IPS DF 6.9 (cell line): Measurements from ENCODE around the gene JAZF1.

ENCODE experiments used
- DNase-seq: peaks from one replicate; pipeline ENCODE4 v3.0.0-alpha.2; 2013; ENCODE audit warnings: low read depth, low spot score
- H3K27ac ChIP-seq: one replicate; pipeline ENCODE4 v1.5.1; 2013; ENCODE audit warnings: low read length, control low read depth
- H3K27me3 ChIP-seq: 2 replicates; pipeline ENCODE4 v1.6.1; 2013; ENCODE audit warnings: mild to moderate bottlenecking, low read length; ENCODE audit not compliant: control insufficient read depth, insufficient read depth
- H3K36me3 ChIP-seq: 2 replicates; pipeline ENCODE4 v1.6.1; 2013; ENCODE audit warnings: low read length; ENCODE audit not compliant: control insufficient read depth, insufficient read depth
- H3K4me1 ChIP-seq: 2 replicates; pipeline ENCODE4 v1.6.1; 2013; ENCODE audit warnings: low read length; ENCODE audit not compliant: control insufficient read depth, insufficient read depth
- H3K4me3 ChIP-seq: 2 replicates; pipeline ENCODE4 v1.5.1; 2013; ENCODE audit warnings: mild to moderate bottlenecking, low read length
- H3K9me3 ChIP-seq: 2 replicates; pipeline ENCODE4 v1.6.1; 2013; ENCODE audit warnings: low read length, inconsistent platforms; ENCODE audit not compliant: control insufficient read depth, insufficient read depth
- WGBS: extraction: QIAGEN DNeasy Blood & Tissue Kit; methylation state at CpG from one replicate; pipeline ENCODE4 v1.1.7; 2013; ENCODE audit warnings: mixed read lengths, missing lambda C conversion rate; ENCODE audit not compliant: insufficient read length, insufficient coverage; 5-methylcytosine and 5-hydroxymethylcytosine counted together

JAZF1 gene

GRCh38 chr7:28180364-28181147 is at the start of gene JAZF1:
JAZF1 (minus strand) TSS chr7:28180795.
- Histone ChIP-seq H3K36me3 (no peaks in the 10 kb centered on the region), H3K27ac (no peak within 1 kb of the TSS), H3K4me3 (peak within 1 kb of the TSS; percentile 96), H3K9me3 (no peaks in the 10 kb centered on the region), H3K4me1 (peaks cover 2% of the 10 kb centered on the region), H3K27me3 (no peaks in the 10 kb centered on the region)
- WGBS = no CpG with 5 or more reads among the region's 64 CpGs
- peak; percentile 11 for DNase-seq

- H3K27me3 ChIP-seq = no peaks in the 10 kb centered on the region
- H3K9me3 ChIP-seq = no peaks in the 10 kb centered on the region
- no peak overlapping the region for H3K4me3 ChIP-seq
- no peak for DNase-seq
- H3K36me3 ChIP-seq = no peaks in the 10 kb centered on the region
- H3K4me1 ChIP-seq = peaks cover 6% of the 10 kb centered on the region; the same call in 1 of the 2 replicates
- no CpG with 5 or more reads among the region's 7 CpGs for WGBS
- H3K27ac ChIP-seq = no peak overlapping the region
Observed at GRCh38 chr7:28230261-28230660, 49.7 kb upstream of the JAZF1 start.

- no peak overlapping the region for H3K4me3 ChIP-seq
- no peak for DNase-seq
- no CpG with 5 or more reads among the region's 2 CpGs for WGBS
- no peaks in the 10 kb centered on the region for H3K36me3 ChIP-seq
- H3K9me3 ChIP-seq = no peaks in the 10 kb centered on the region
- H3K27me3 ChIP-seq = no peaks in the 10 kb centered on the region
- H3K4me1 ChIP-seq = peaks cover 8% of the 10 kb centered on the region; the same call in 1 of the 2 replicates
- no peak overlapping the region for H3K27ac ChIP-seq
Observed at GRCh38 chr7:28228396-28228795, 47.8 kb upstream of the JAZF1 start.

- Histone ChIP-seq H3K27me3 (no peaks in the 10 kb centered on the region), H3K27ac (no peak overlapping the region), H3K4me1 (peaks cover 8% of the 10 kb centered on the region; the same call in 1 of the 2 replicates), H3K9me3 (no peaks in the 10 kb centered on the region), H3K4me3 (no peak overlapping the region), H3K36me3 (no peaks in the 10 kb centered on the region)
- no peak for DNase-seq
- no CpG with 5 or more reads among the region's 1 CpG for WGBS
Observed at GRCh38 chr7:28226003-28226402, 45.4 kb upstream of the JAZF1 start.

- H3K27ac ChIP-seq = no peak overlapping the region
- peaks cover 8% of the 10 kb centered on the region; the same call in 1 of the 2 replicates for H3K4me1 ChIP-seq
- no peaks in the 10 kb centered on the region for H3K9me3 ChIP-seq
- H3K27me3 ChIP-seq = no peaks in the 10 kb centered on the region
- no CpG with 5 or more reads among the region's 4 CpGs for WGBS
- no peak for DNase-seq
- H3K4me3 ChIP-seq = no peak overlapping the region
- H3K36me3 ChIP-seq = no peaks in the 10 kb centered on the region
Observed at GRCh38 chr7:28225576-28225975, 45.0 kb upstream of the JAZF1 start.

- WGBS = no CpG with 5 or more reads among the region's 1 CpG
- no peaks in the 10 kb centered on the region for H3K27me3 ChIP-seq
- H3K4me1 ChIP-seq = peaks cover 4% of the 10 kb centered on the region; the same call in 1 of the 2 replicates
- no peaks in the 10 kb centered on the region for H3K9me3 ChIP-seq
- DNase-seq = no peak
- no peaks in the 10 kb centered on the region for H3K36me3 ChIP-seq
- H3K4me3 ChIP-seq = no peak overlapping the region
- no peak overlapping the region for H3K27ac ChIP-seq
Observed at GRCh38 chr7:28224675-28225074, 44.1 kb upstream of the JAZF1 start.

GRCh38 chr7:28224172-28224571 is 43.6 kb upstream of the JAZF1 start:
- no peaks in the 10 kb centered on the region for H3K27me3 ChIP-seq
- no peak for DNase-seq
- WGBS = no CpG with 5 or more reads among the region's 1 CpG
- H3K36me3 ChIP-seq = no peaks in the 10 kb centered on the region
- H3K9me3 ChIP-seq = no peaks in the 10 kb centered on the region
- H3K4me3 ChIP-seq = no peak overlapping the region
- no peak overlapping the region for H3K27ac ChIP-seq
- H3K4me1 ChIP-seq = peaks cover 4% of the 10 kb centered on the region; the same call in 1 of the 2 replicates

GRCh38 chr7:28222636-28223035 is 42.0 kb upstream of the JAZF1 start:
- H3K4me1 ChIP-seq = peaks cover 4% of the 10 kb centered on the region; the same call in 1 of the 2 replicates
- WGBS = no CpG with 5 or more reads among the region's 3 CpGs
- H3K9me3 ChIP-seq = no peaks in the 10 kb centered on the region
- H3K36me3 ChIP-seq = no peaks in the 10 kb centered on the region
- H3K4me3 ChIP-seq = no peak overlapping the region
- no peaks in the 10 kb centered on the region for H3K27me3 ChIP-seq
- no peak overlapping the region for H3K27ac ChIP-seq
- DNase-seq = no peak

GRCh38 chr7:28219793-28220192 is 39.2 kb upstream of the JAZF1 start:
- H3K27ac ChIP-seq = no peak overlapping the region
- H3K9me3 ChIP-seq = no peaks in the 10 kb centered on the region

GRCh38 chr7:28217143-28217542 is 36.5 kb upstream of the JAZF1 start:
- Histone ChIP-seq H3K27me3 (no peaks in the 10 kb centered on the region), H3K4me1 (no peaks in the 10 kb centered on the region), H3K36me3 (no peaks in the 10 kb centered on the region), H3K9me3 (no peaks in the 10 kb centered on the region), H3K4me3 (no peak overlapping the region), H3K27ac (no peak overlapping the region)
- no CpG with 5 or more reads among the region's 3 CpGs for WGBS
- no peak for DNase-seq

More at GRCh38 chr7:28219793-28220192, 39.2 kb upstream of the JAZF1 start:
- Histone ChIP-seq H3K4me3 (no peak overlapping the region), H3K27me3 (no peaks in the 10 kb centered on the region), H3K4me1 (no peaks in the 10 kb centered on the region), H3K36me3 (no peaks in the 10 kb centered on the region)
- no peak for DNase-seq

GRCh38 chr7:28211006-28211405 is 30.4 kb upstream of the JAZF1 start:
- DNase-seq = no peak
- H3K27ac ChIP-seq = no peak overlapping the region
- no peaks in the 10 kb centered on the region for H3K36me3 ChIP-seq
- no peaks in the 10 kb centered on the region for H3K9me3 ChIP-seq
- WGBS = no CpG with 5 or more reads among the region's 1 CpG
- H3K4me1 ChIP-seq = no peaks in the 10 kb centered on the region
- no peaks in the 10 kb centered on the region for H3K27me3 ChIP-seq
- no peak overlapping the region for H3K4me3 ChIP-seq
